Esophagus (tissue), 2 donors: ENCODE data around the gene ZBTB11. TPM values are rescaled to one million over a fixed set of nuclear protein-coding genes. Genes with fewer than 3 reads are reported as not detected.

ENCODE experiments used
- H3K27ac ChIP-seq, 2 donors: one replicate each; pipeline ENCODE4 v1.5.1; 2013; ENCODE audit warnings: low read depth in 2 of 2, mild to moderate bottlenecking in 2 of 2, inconsistent platforms in 1 of 2, low read length in 1 of 2, moderate library complexity in 1 of 2
- H3K27me3 ChIP-seq, 2 donors: one replicate each; pipeline ENCODE4 v1.6.1; 2013; ENCODE audit warnings: low read length in 2 of 2, control low read depth in 1 of 2, mild to moderate bottlenecking in 1 of 2; ENCODE audit not compliant: insufficient read depth in 2 of 2, control insufficient read depth in 1 of 2
- H3K36me3 ChIP-seq, 2 donors: one replicate each; pipeline ENCODE4 v1.6.1; 2013; ENCODE audit warnings: low read length in 1 of 2; ENCODE audit not compliant: control insufficient read depth in 2 of 2, insufficient read depth in 2 of 2
- H3K4me1 ChIP-seq, 2 donors: one replicate each; pipeline ENCODE4 v1.6.1; 2013; ENCODE audit warnings: low read length in 1 of 2; ENCODE audit not compliant: control insufficient read depth in 2 of 2, insufficient read depth in 2 of 2
- H3K4me3 ChIP-seq, 2 donors: one replicate each; pipeline ENCODE4 v1.5.1; 2013; ENCODE audit warnings: low read length in 2 of 2, mild to moderate bottlenecking in 2 of 2, low read depth in 1 of 2, moderate library complexity in 1 of 2
- H3K9me3 ChIP-seq, 2 donors: one replicate each; pipeline ENCODE4 v1.6.1; 2013; ENCODE audit warnings: mild to moderate bottlenecking in 2 of 2, low read depth in 1 of 2, low read length in 1 of 2, moderate library complexity in 1 of 2; ENCODE audit not compliant: control insufficient read depth in 2 of 2, insufficient read depth in 1 of 2
- WGBS, 2 donors: extraction: QIAGEN DNeasy Blood & Tissue Kit; methylation state at CpG; one replicate each; pipeline ENCODE4 v1.1.7; 2013; 5-methylcytosine and 5-hydroxymethylcytosine counted together
- polyA plus RNA-seq, 2 donors: library from polyadenylated mRNA; stranded (reverse); fragments of 200-250 nt; gene quantifications; one replicate each; pipeline ENCODE4 v1.2.3, GENCODE V29; 2013
- donor health status: healthy with polysubstance abuse.
- donor health status: Bipolar disorder and iron deficiency.

ZBTB11 gene
- polyA plus RNA-seq, 2 donors = 5.0 to 6.7 TPM

- peaks cover 4 to 6% of the 10 kb centered on the region in 2 donors for H3K36me3 ChIP-seq
- 0% methylated on average over 47 to 57 of the region's 57 CpGs for WGBS, 2 donors
- H3K9me3 ChIP-seq = no peaks in the 10 kb centered on the region
- peaks cover 5 to 8% of the 10 kb centered on the region in 2 donors for H3K4me1 ChIP-seq
- peak overlapping the region; percentile 100 for H3K27ac ChIP-seq
- peak overlapping the region; percentile 93 to 100 for H3K4me3 ChIP-seq
- H3K27me3 ChIP-seq = no peaks in the 10 kb centered on the region
These were observed 642 bp downstream of the ZBTB11 start for GRCh38 chr3:101676216-101676764.

- H3K9me3 ChIP-seq = no peaks in the 10 kb centered on the region
- 4 to 6% methylated on average over 27 of the region's 27 CpGs for WGBS, 2 donors
- peaks cover 5 to 8% of the 10 kb centered on the region in 2 donors for H3K4me1 ChIP-seq
- peak overlapping the region; percentile 100 for H3K27ac ChIP-seq
- peaks cover 4 to 5% of the 10 kb centered on the region in 2 donors for H3K36me3 ChIP-seq
- peak overlapping the region; percentile 93 to 100 for H3K4me3 ChIP-seq
- no peaks in the 10 kb centered on the region for H3K27me3 ChIP-seq
These were observed 1.2 kb downstream of the ZBTB11 start for GRCh38 chr3:101675709-101676215.

- no peak overlapping the region for H3K4me3 ChIP-seq
- H3K9me3 ChIP-seq = no peaks in the 10 kb centered on the region
- H3K27me3 ChIP-seq = no peaks in the 10 kb centered on the region
- H3K36me3 ChIP-seq = no peaks in the 10 kb centered on the region
- peaks cover 5 to 8% of the 10 kb centered on the region in 2 donors for H3K4me1 ChIP-seq
- H3K27ac ChIP-seq = no peak overlapping the region
- 93 to 94% methylated on average over 9 of the region's 9 CpGs for WGBS, 2 donors
These were observed 2.4 kb downstream of the ZBTB11 start for GRCh38 chr3:101674518-101674917.

- Histone ChIP-seq H3K27ac (no peak overlapping the region), H3K4me3 (no peak overlapping the region)
- 90% methylated on average over 13 of the region's 13 CpGs for WGBS, 2 donors
These were observed 3.0 kb downstream of the ZBTB11 start for GRCh38 chr3:101673953-101674352.

GRCh38 chr3:101671014-101671413 lies 5.9 kb downstream of the ZBTB11 start:
- Histone ChIP-seq H3K4me1 (no peaks in the 10 kb centered on the region), H3K4me3 (no peak overlapping the region), H3K9me3 (no peaks in the 10 kb centered on the region), H3K36me3 (peaks cover 0 to 4% of the 10 kb centered on the region in 2 donors), H3K27ac (no peak overlapping the region), H3K27me3 (no peaks in the 10 kb centered on the region)
- 88 to 89% methylated on average over 5 of the region's 5 CpGs for WGBS, 2 donors

More at GRCh38 chr3:101673953-101674352, 3.0 kb downstream of the ZBTB11 start:
- Histone ChIP-seq H3K36me3 (no peaks in the 10 kb centered on the region), H3K27me3 (no peaks in the 10 kb centered on the region), H3K9me3 (no peaks in the 10 kb centered on the region), H3K4me1 (peaks cover 5 to 8% of the 10 kb centered on the region in 2 donors)

GRCh38 chr3:101667844-101668243 lies 9.1 kb downstream of the ZBTB11 start:
- Histone ChIP-seq H3K27ac (no peak overlapping the region), H3K4me3 (no peak overlapping the region), H3K4me1 (no peaks in the 10 kb centered on the region), H3K9me3 (no peaks in the 10 kb centered on the region), H3K27me3 (no peaks in the 10 kb centered on the region), H3K36me3 (peaks cover 0 to 9% of the 10 kb centered on the region in 2 donors)
- WGBS, 2 donors = 94 to 97% methylated on average over 1 of the region's 1 CpG

- Histone ChIP-seq H3K4me1 (no peaks in the 10 kb centered on the region), H3K4me3 (no peak overlapping the region), H3K36me3 (peaks cover 0 to 9% of the 10 kb centered on the region in 2 donors), H3K27me3 (no peaks in the 10 kb centered on the region), H3K9me3 (no peaks in the 10 kb centered on the region), H3K27ac (no peak overlapping the region)
- WGBS, 2 donors = 90 to 93% methylated on average over 6 of the region's 6 CpGs
These were observed 9.6 kb downstream of the ZBTB11 start for GRCh38 chr3:101667331-101667730.

- H3K36me3 ChIP-seq = peaks cover 0 to 11% of the 10 kb centered on the region in 2 donors
- H3K4me1 ChIP-seq = no peaks in the 10 kb centered on the region
- H3K9me3 ChIP-seq = no peaks in the 10 kb centered on the region
- H3K4me3 ChIP-seq = no peak overlapping the region
- H3K27me3 ChIP-seq = no peaks in the 10 kb centered on the region
- H3K27ac ChIP-seq = no peak overlapping the region
These were observed 11.1 kb downstream of the ZBTB11 start for GRCh38 chr3:101665851-101666250.

GRCh38 chr3:101665357-101665756 lies 11.6 kb downstream of the ZBTB11 start:
- peaks cover 0 to 11% of the 10 kb centered on the region in 2 donors for H3K36me3 ChIP-seq
- H3K27ac ChIP-seq = no peak overlapping the region
- H3K27me3 ChIP-seq = no peaks in the 10 kb centered on the region
- H3K4me3 ChIP-seq = no peak overlapping the region
- H3K9me3 ChIP-seq = no peaks in the 10 kb centered on the region
- 90 to 96% methylated on average over 4 of the region's 4 CpGs for WGBS, 2 donors
- no peaks in the 10 kb centered on the region for H3K4me1 ChIP-seq

GRCh38 chr3:101660714-101661113 lies 16.2 kb downstream of the ZBTB11 start:
- no peaks in the 10 kb centered on the region for H3K4me1 ChIP-seq
- WGBS, 2 donors = 97% methylated on average over 3 of the region's 3 CpGs
- H3K27me3 ChIP-seq = no peaks in the 10 kb centered on the region
- no peak overlapping the region for H3K27ac ChIP-seq
- no peaks in the 10 kb centered on the region for H3K9me3 ChIP-seq
- H3K36me3 ChIP-seq = peaks cover 0 to 11% of the 10 kb centered on the region in 2 donors
- no peak overlapping the region for H3K4me3 ChIP-seq
